Keratinocyte (primary cell): ENCODE measurements around the gene MEGF11. TPM values are rescaled to one million over a fixed set of nuclear protein-coding genes. Genes with fewer than 3 reads are reported as not detected.

ENCODE experiments used
- DNase-seq: peaks from one replicate; pipeline ENCODE4 v3.0.0-alpha.2; 2011; ENCODE audit warnings: low read depth, missing footprints, low spot score
- FAIRE-seq: peaks from 2 replicates; lab custom pipeline; 2011; peaks lifted over from hg19 to GRCh38; lab: Jason Lieb, UNC
- H2AFZ ChIP-seq: 2 replicates; pipeline ENCODE4 v1.6.0; 2012; ENCODE audit warnings: low read length, control low read depth, inconsistent platforms; ENCODE audit not compliant: control insufficient read depth
- H3K27ac ChIP-seq: 2 replicates; pipeline ENCODE4 v1.5.1; 2011; ENCODE audit warnings: low read length; ENCODE audit not compliant: control insufficient read depth, insufficient read depth
- H3K27me3 ChIP-seq: 3 replicates; pipeline ENCODE4 v1.6.0; 2011; ENCODE audit warnings: low read length; ENCODE audit not compliant: control insufficient read depth, insufficient read depth; ENCODE audit errors: extremely low read depth
- H3K36me3 ChIP-seq, 2 experiments: 2 replicates in 1 of 2; 3 replicates in 1 of 2; pipeline ENCODE4 v1.5.1; 2011; ENCODE audit warnings: low read length in 2 of 2, mild to moderate bottlenecking in 1 of 2; ENCODE audit not compliant: control insufficient read depth in 2 of 2, insufficient read depth in 2 of 2; ENCODE audit errors: extremely low read depth in 1 of 2
- H3K4me1 ChIP-seq: 3 replicates; pipeline ENCODE4 v1.5.1; 2011; ENCODE audit warnings: low read length; ENCODE audit not compliant: control insufficient read depth, insufficient read depth; ENCODE audit errors: extremely low read depth
- H3K4me2 ChIP-seq: 3 replicates; pipeline ENCODE4 v1.6.0; 2011; ENCODE audit warnings: low read depth, low read length; ENCODE audit not compliant: control insufficient read depth, insufficient read depth; ENCODE audit errors: extremely low read depth
- H3K4me3 ChIP-seq, 3 experiments: fragments of 200-600 bp in 1 of 3; sonication (generic) in 1 of 3; 2 replicates in 2 of 3; 3 replicates in 1 of 3; pipeline ENCODE4 v1.5.1; 2011 to 2016; ENCODE audit warnings: low read length in 3 of 3, mild to moderate bottlenecking in 3 of 3, control low read depth in 2 of 3, inconsistent platforms in 1 of 3, low read depth in 1 of 3, mixed read lengths in 1 of 3, mixed run types in 1 of 3, moderate library complexity in 1 of 3; ENCODE audit not compliant: control insufficient read depth in 2 of 3, insufficient read depth in 2 of 3; ENCODE audit errors: extremely low read depth in 1 of 3
- H3K79me2 ChIP-seq: 2 replicates; pipeline ENCODE4 v1.6.0; 2012; ENCODE audit warnings: low read length; ENCODE audit not compliant: control insufficient read depth, insufficient read depth
- H3K9ac ChIP-seq: 3 replicates; pipeline ENCODE4 v1.6.0; 2011; ENCODE audit warnings: low read length; ENCODE audit not compliant: control insufficient read depth, insufficient read depth; ENCODE audit errors: extremely low read depth
- H3K9me1 ChIP-seq: 3 replicates; pipeline ENCODE4 v1.6.0; 2011; ENCODE audit warnings: low read length; ENCODE audit not compliant: control insufficient read depth, insufficient read depth; ENCODE audit errors: extremely low read depth
- H3K9me3 ChIP-seq: 2 replicates; pipeline ENCODE4 v1.5.1; 2012; ENCODE audit warnings: low read depth, low read length; ENCODE audit not compliant: control insufficient read depth
- H4K20me1 ChIP-seq: 3 replicates; pipeline ENCODE4 v1.6.0; 2011; ENCODE audit warnings: low read length; ENCODE audit not compliant: control insufficient read depth, insufficient read depth; ENCODE audit errors: extremely low read depth
- EZH2 ChIP-seq: IDR thresholded peaks from one replicate; pipeline ENCODE4 v1.6.1; 2012; ENCODE audit warnings: inconsistent platforms, mild to moderate bottlenecking, low read length, moderate library complexity
- dilution Hi-C: fragments of 300-500 bp; cut with MboI; formaldehyde crosslinking; loops from one replicate; pipeline ENCODE4 v1.7.0; 2020; ENCODE audit warnings: low sequenced_read_pairs; ENCODE audit not compliant: extremely low pct_ligation_motif_present
- polyA plus RNA-seq, 5 experiments: library from polyadenylated mRNA; depleted of rRNA in 3 of 5; stranded (reverse) in 3 of 5; stranded (forward) in 1 of 5; unstranded in 1 of 5; fragments of >200 nt; gene quantifications; 1 replicate in 1 of 5; 2 replicates in 3 of 5; 3 replicates in 1 of 5; pipeline versions ENCODE4 v1.2.1 to v1.2.3, GENCODE V29; 2011 to 2012; ENCODE audit warnings: missing spikeins in 2 of 5, low read depth in 1 of 5, low replicate concordance in 1 of 5
- TF ChIP-seq, protein P1 (sequence below), 3 experiments: IDR thresholded peaks in 1 of 3; conservative IDR thresholded peaks in 1 of 3; optimal IDR thresholded peaks in 1 of 3; 2 replicates in 2 of 3; 3 replicates in 1 of 3; pipeline versions ENCODE3 to v1.5.1; 2011; ENCODE audit warnings: low read length in 3 of 3, mild to moderate bottlenecking in 3 of 3, moderate library complexity in 2 of 3, control low read depth in 1 of 3, inconsistent platforms in 1 of 3; ENCODE audit not compliant: insufficient read depth in 2 of 3; ENCODE audit errors: extremely low read depth in 1 of 3

The MEGF11 gene
- polyA plus RNA-seq, 1 donor (not counting 4 experiments of a cell fraction or from before 2014, with no cell fraction given) = not detected

DNA sequence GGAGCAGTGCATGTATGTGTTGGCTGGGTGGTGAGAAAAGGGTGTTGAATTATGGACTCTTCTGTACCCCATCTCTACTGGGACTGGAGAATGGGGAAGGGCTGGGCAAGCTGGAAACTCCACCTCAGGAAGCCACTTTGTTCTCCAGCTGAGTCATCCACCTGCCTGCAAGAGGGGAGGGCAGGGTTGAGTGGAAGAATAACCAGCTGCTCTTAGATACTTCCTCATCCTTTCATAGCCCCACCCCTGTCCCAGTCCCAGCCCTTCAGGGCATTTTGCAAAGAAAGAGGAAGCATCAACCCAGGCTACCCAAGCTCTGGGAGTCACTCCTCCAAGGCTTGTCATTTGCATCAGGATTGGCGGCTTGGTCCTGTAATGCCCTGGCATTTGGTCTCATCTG lies 351.2 kb downstream of the MEGF11 start:
- H3K4me2 ChIP-seq = peak overlapping the region; percentile 36
- FAIRE-seq = peak; percentile 97
- no peak for TF ChIP-seq EZH2
- TF ChIP-seq, protein P1, sequence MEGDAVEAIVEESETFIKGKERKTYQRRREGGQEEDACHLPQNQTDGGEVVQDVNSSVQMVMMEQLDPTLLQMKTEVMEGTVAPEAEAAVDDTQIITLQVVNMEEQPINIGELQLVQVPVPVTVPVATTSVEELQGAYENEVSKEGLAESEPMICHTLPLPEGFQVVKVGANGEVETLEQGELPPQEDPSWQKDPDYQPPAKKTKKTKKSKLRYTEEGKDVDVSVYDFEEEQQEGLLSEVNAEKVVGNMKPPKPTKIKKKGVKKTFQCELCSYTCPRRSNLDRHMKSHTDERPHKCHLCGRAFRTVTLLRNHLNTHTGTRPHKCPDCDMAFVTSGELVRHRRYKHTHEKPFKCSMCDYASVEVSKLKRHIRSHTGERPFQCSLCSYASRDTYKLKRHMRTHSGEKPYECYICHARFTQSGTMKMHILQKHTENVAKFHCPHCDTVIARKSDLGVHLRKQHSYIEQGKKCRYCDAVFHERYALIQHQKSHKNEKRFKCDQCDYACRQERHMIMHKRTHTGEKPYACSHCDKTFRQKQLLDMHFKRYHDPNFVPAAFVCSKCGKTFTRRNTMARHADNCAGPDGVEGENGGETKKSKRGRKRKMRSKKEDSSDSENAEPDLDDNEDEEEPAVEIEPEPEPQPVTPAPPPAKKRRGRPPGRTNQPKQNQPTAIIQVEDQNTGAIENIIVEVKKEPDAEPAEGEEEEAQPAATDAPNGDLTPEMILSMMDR (optimal IDR thresholded peaks at IDR 0.05 in 1 of 3, IDR thresholded peaks at IDR 0.05 in 1 of 3, conservative IDR thresholded peaks at IDR 0.05 in 1 of 3; ENCODE audit: extremely low read depth in 1 of 3, insufficient read depth in 2 of 3, low read length in 3 of 3) = no peak

DNA sequence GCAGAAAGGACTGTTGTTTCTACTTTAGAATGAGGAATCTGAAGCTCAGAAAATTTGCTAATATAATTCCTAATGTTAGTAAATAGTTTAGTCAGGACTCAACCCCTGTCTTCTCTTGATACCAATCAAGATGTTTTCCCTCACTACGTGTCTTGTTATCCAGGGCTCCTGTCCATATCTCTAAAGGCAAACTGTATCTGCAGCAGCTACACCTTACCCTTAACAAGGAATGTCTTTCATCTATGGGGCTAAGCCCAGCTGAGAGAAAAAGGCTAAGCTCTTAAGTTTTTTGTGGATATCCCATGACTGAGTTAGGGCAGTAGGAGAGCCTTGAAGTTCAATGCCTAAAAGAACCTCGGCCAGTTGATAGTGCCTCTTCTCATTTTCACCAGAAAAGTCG lies 351.7 kb downstream of the MEGF11 start:
- H3K27me3 ChIP-seq = no peaks in the 10 kb centered on the region
- H3K9ac ChIP-seq = no peak overlapping the region
- FAIRE-seq = no peak
- H4K20me1 ChIP-seq = no peaks in the 10 kb centered on the region
- DNase-seq = no peak
- H3K4me1 ChIP-seq = peaks cover 29% of the 10 kb centered on the region
- dilution Hi-C loops = no loop called here
- H3K36me3 ChIP-seq = peaks cover 32 to 35% of the 10 kb centered on the region in 2 experiments
- H3K79me2 ChIP-seq = peaks cover 5% of the 10 kb centered on the region
- H3K27ac ChIP-seq = peak overlapping the region; percentile 30
- H3K4me3 ChIP-seq = no peak overlapping the region
- peak overlapping the region; percentile 29 for H3K4me2 ChIP-seq
- peaks cover 5% of the 10 kb centered on the region for H3K9me1 ChIP-seq
- no peak overlapping the region for H2AFZ ChIP-seq
- no peaks in the 10 kb centered on the region for H3K9me3 ChIP-seq
- no peak for TF ChIP-seq EZH2
- TF ChIP-seq, protein P1 (optimal IDR thresholded peaks at IDR 0.05 in 1 of 3, IDR thresholded peaks at IDR 0.05 in 1 of 3, conservative IDR thresholded peaks at IDR 0.05 in 1 of 3; ENCODE audit: extremely low read depth in 1 of 3, insufficient read depth in 2 of 3, low read length in 3 of 3) = no peak

More for the DNA sequence above, 351.2 kb downstream of the MEGF11 start:
- peak; percentile 56 for DNase-seq
- peaks cover 32 to 37% of the 10 kb centered on the region in 2 experiments for H3K36me3 ChIP-seq
- H2AFZ ChIP-seq = no peak overlapping the region
- H4K20me1 ChIP-seq = no peaks in the 10 kb centered on the region
- dilution Hi-C loops = no loop called here
- peak overlapping the region; percentile 30 for H3K27ac ChIP-seq
- H3K79me2 ChIP-seq = peaks cover 5% of the 10 kb centered on the region
- peaks cover 30% of the 10 kb centered on the region for H3K4me1 ChIP-seq
- no peak overlapping the region for H3K4me3 ChIP-seq
- peaks cover 5% of the 10 kb centered on the region for H3K9me1 ChIP-seq
- no peak overlapping the region for H3K9ac ChIP-seq
- H3K9me3 ChIP-seq = no peaks in the 10 kb centered on the region
- no peaks in the 10 kb centered on the region for H3K27me3 ChIP-seq
